ENCODE measurements around the gene PIBF1.

The PIBF1 gene

GRCh38 chr13:73054712-73055111 lies 272.8 kb downstream of the PIBF1 start:
- TF ChIP-seq TAF1 (IDR thresholded peaks at IDR 0.05; ENCODE audit: borderline replicate concordance, insufficient read depth, low read length) = no peak
- TF ChIP-seq FOXP2 (optimal IDR thresholded peaks at IDR 0.05; ENCODE audit: borderline replicate concordance, extremely low read depth, extremely low read length, insufficient read depth) = no peak

DNA sequence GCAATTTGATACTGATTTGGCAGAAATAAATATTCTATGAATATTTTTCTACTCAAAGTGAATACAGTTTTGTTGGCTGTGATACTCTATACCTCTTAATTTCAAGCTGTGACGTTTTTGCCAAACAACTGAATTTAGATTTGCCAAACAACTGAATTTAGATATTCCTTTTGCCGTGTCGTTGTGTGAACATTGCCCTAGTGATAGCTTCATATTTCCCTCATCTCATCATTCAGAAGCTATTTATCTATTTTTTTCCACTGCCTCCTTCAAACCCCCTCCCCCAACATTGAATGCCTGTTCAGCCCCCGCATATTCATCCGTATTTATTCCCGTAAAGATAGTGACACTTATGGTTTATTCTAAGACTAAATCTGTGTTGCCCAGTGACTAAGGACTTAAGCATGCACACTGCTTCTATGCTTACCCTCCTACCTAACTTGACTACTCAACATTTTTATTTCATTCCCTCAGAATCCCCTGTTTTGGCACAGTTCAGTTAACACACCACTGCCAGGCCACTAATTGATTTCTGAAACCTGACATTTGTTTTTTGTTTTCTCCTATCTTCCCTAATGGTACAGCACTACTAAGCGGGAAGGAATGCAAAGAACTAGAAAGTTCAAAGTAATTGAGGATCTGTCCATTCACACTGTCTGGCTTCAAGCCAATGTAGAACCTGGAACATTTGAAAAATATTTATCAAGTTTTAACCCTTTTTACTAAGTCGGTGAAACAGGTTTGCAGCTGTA lies 274.1 kb downstream of the PIBF1 start:
- TF ChIP-seq POLR2AphosphoS5 (IDR thresholded peaks at IDR 0.05; ENCODE audit: low read depth, low read length) = no peak
- TF ChIP-seq SIN3A (IDR thresholded peaks at IDR 0.05; ENCODE audit: borderline replicate concordance, insufficient read depth, low read length) = no peak
- TF ChIP-seq FOXP2 (optimal IDR thresholded peaks at IDR 0.05; ENCODE audit: borderline replicate concordance, extremely low read depth, extremely low read length, insufficient read depth) = no peak
- no peak for TF ChIP-seq TAF1 (IDR thresholded peaks at IDR 0.05; ENCODE audit: borderline replicate concordance, insufficient read depth, low read length)

DNA sequence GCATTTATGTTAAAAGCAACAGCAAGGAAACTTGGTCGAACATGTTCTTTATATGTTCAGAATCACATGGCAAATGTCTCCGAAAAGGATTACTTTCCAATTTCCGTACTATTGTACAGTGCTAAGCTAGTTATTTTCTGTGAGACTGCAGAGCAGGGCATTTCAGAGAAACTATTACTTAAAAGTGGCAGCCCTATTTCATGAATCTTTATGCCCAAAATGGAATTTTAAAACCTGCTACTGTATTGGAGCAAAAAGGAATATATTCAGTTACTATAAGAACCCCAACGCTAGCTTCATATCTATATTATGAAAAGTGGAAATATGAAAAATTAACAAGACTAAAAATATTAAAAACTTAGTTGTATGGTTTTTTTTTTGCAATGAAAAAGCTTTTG lies 274.6 kb downstream of the PIBF1 start:
- TF ChIP-seq POLR2AphosphoS5 (IDR thresholded peaks at IDR 0.05; ENCODE audit: low read depth, low read length) = no peak
- TF ChIP-seq TAF1 (IDR thresholded peaks at IDR 0.05; ENCODE audit: borderline replicate concordance, insufficient read depth, low read length) = no peak
- no peak for TF ChIP-seq FOXP2 (optimal IDR thresholded peaks at IDR 0.05; ENCODE audit: borderline replicate concordance, extremely low read depth, extremely low read length, insufficient read depth)
- TF ChIP-seq SIN3A (IDR thresholded peaks at IDR 0.05; ENCODE audit: borderline replicate concordance, insufficient read depth, low read length) = no peak
- no peak for TF ChIP-seq REST (IDR thresholded peaks at IDR 0.05; ENCODE audit: insufficient read depth in 1 of 2, low read depth in 2 of 2, low read length in 2 of 2)

DNA sequence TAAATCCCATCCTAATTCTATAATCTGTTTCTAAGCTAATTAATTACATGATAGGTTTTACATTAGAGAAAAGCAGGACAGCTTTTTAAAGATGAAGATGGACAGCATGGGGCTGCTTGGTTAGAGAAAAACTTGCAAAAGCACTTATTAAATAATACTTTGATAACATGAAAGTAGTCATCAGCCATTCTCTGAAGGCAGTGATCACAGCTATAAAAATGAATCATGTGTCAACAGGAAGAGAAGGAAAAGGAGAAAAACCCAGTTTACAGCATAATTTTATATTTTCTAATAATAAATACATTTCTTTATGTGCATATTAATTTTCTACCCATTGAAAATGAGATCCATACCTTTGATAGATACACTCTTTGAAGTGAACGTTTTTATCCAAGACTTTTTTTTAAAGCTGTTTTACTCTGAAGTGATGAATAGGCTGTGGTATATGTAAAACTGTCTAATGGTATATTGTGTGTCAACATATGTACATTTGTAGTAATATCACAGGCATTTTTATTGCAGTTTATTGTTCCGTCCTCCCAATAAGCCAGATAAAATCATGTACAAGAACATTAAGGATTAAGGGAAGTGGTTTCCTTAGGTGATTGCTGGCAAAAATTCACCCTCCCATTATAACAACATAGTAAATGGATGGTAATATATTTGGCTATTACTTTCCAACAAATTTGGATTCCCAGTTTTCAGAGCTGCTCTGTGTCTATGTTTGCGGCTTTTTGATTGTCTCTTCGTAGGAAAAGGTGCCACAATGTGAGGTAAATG lies 275.5 kb downstream of the PIBF1 start:
- no peak for TF ChIP-seq POLR2AphosphoS5 (IDR thresholded peaks at IDR 0.05; ENCODE audit: low read depth, low read length)
- TF ChIP-seq FOXP2 (optimal IDR thresholded peaks at IDR 0.05; ENCODE audit: borderline replicate concordance, extremely low read depth, extremely low read length, insufficient read depth) = no peak
- TF ChIP-seq REST (IDR thresholded peaks at IDR 0.05; ENCODE audit: insufficient read depth in 1 of 2, low read depth in 2 of 2, low read length in 2 of 2) = no peak
- TF ChIP-seq SIN3A (IDR thresholded peaks at IDR 0.05; ENCODE audit: borderline replicate concordance, insufficient read depth, low read length) = no peak
- TF ChIP-seq TAF1 (IDR thresholded peaks at IDR 0.05; ENCODE audit: borderline replicate concordance, insufficient read depth, low read length) = no peak

GRCh38 chr13:73058064-73058313 lies 276.1 kb downstream of the PIBF1 start:
- TF ChIP-seq TAF1 (IDR thresholded peaks at IDR 0.05; ENCODE audit: borderline replicate concordance, insufficient read depth, low read length) (no peak), POLR2AphosphoS5 (IDR thresholded peaks at IDR 0.05; ENCODE audit: low read depth, low read length) (no peak), FOXP2 (optimal IDR thresholded peaks at IDR 0.05; ENCODE audit: borderline replicate concordance, extremely low read depth, extremely low read length, insufficient read depth) (no peak), SIN3A (IDR thresholded peaks at IDR 0.05; ENCODE audit: borderline replicate concordance, insufficient read depth, low read length) (no peak), REST (IDR thresholded peaks at IDR 0.05; ENCODE audit: insufficient read depth in 1 of 2, low read depth in 2 of 2, low read length in 2 of 2) (no peak)

DNA sequence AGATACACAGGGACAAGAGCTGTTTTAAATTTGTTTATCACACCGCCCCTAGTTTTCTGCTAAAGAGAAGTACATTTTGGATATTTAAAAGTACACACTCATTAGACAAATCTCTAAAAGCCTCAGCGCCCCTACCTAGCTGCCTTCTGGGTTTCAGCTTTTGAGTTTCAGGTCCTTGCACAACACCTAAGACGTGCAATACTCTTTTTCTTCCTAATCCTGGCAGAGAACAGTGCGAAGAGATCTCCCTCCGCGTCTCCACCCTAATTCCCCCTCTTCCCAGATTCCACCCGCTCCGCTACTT lies 276.5 kb downstream of the PIBF1 start:
- TF ChIP-seq FOXP2 (optimal IDR thresholded peaks at IDR 0.05; ENCODE audit: borderline replicate concordance, extremely low read depth, extremely low read length, insufficient read depth) (no peak), TAF1 (IDR thresholded peaks at IDR 0.05; ENCODE audit: borderline replicate concordance, insufficient read depth, low read length) (no peak), POLR2AphosphoS5 (IDR thresholded peaks at IDR 0.05; ENCODE audit: low read depth, low read length) (no peak), SIN3A (IDR thresholded peaks at IDR 0.05; ENCODE audit: borderline replicate concordance, insufficient read depth, low read length) (no peak), REST (IDR thresholded peaks at IDR 0.05; ENCODE audit: insufficient read depth in 1 of 2, low read depth in 2 of 2, low read length in 2 of 2) (no peak)

Data from PFSK-1 (cell line).